ENCODE data around the gene PCDHB3.
"Not testable (repeated sequence)": the region's sequence is repeated elsewhere in the genome, so short reads cannot be mapped to it uniquely, and the experiment has no call there.

The PCDHB3 gene

DNA sequence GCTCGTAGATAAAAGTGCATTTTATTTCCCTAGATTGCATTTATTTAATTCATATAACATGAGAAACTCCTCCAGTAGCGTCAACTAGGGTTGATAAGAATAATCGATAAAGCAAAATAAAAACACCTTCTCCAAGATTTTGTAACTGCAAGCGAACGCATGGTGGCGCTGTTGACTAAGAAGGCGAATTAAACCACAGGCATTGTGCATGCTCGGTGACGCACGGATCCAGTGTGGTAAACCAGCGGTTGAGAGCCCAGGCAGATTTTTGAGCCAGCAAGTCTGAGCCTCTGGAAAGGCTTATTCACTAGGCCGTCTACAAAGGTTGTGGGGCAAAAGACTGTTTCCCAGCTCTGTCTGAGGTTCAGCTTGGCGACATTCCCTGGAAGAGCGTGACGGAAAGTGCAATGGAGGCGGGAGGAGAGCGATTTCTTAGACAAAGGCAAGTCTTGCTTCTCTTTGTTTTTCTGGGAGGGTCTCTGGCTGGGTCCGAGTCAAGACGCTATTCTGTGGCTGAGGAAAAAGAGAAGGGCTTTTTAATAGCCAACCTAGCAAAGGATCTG, at the start of gene PCDHB3:
TSS of gene PCDHB3 (plus strand) at position 231 of the 563 bp plus-strand sequence. CDS start at position 408, 177 bp downstream.
- Histone ChIP-seq H3K4me3 (ENCODE audit: low read length) (peak within 1 kb of the TSS; percentile 45; the same call in 1 of the 2 replicates), H3K27me3 (ENCODE audit: insufficient read depth, low read length) (no peaks in the 10 kb centered on the region), H3K9ac (ENCODE audit: low read depth, low read length) (peak within 1 kb of the TSS; percentile 50; the same call in 1 of the 2 replicates), H3K36me3 (ENCODE audit: insufficient read depth, low read depth, low read length) (peaks cover 11% of the 10 kb centered on the region; the same call in 1 of the 2 replicates), H3K27ac (ENCODE audit: low read length) (no peak within 1 kb of the TSS), H3K4me1 (ENCODE audit: insufficient read depth, low read length) (no peaks in the 10 kb centered on the region), H3K9me3 (ENCODE audit: insufficient read depth, low read depth, low read length) (peaks cover 28% of the 10 kb centered on the region)

DNA sequence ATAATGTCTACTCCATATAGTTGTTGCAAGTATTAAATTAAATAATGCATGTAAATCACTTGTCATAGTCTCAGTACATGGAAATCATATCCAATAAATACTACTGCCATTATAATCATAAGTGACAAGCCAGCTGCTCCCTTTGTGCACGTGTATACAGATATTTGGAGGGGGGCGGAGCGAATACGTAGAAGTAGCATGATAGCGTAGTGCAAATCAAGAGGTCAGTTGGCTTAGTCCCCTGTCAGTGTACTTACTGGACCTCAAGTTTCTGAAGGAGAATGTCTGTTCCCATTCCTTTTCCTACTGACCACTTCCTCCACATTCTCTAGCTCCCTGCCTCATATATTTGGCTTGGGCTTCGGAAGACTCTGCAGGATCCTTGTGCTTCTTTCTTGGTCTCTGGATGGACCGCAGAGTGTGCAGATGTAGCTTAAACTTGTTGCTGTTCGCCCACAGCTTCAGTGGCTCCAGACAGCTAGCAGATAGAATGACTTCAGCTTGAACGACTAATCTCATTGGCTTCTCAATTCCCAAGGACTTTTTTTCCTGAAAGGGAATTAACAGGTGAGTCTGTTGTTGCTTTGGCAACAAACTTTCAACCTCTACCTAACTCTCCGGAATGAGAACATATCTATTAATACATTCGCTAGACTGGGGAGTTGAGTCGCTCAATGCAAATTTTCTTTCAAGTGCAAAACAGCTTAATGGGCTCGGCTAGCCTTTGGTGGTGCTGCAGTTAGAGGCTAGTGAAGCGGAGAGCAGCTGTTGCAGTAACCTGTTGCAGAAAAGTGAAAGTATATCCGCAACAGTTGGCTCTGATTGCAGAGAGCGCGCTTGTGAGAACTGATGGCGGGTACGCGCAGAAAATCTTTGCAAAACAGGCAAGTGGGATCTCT, 49.4 kb upstream of the PCDHB3 start, which contains the start of gene PCDHB1:
TSS of gene PCDHB1 (plus strand) at position 753 of the 899 bp plus-strand sequence. CDS start at position 850, 97 bp downstream.
- H3K4me1 ChIP-seq (ENCODE audit: insufficient read depth, low read length): no peaks in the 10 kb centered on the region
- no peaks in the 10 kb centered on the region for H3K36me3 ChIP-seq (ENCODE audit: insufficient read depth, low read depth, low read length)
- no peak within 1 kb of the TSS for H3K27ac ChIP-seq (ENCODE audit: low read length)
- H3K27me3 ChIP-seq (ENCODE audit: insufficient read depth, low read length): peaks cover 44% of the 10 kb centered on the region
- H3K4me3 ChIP-seq (ENCODE audit: low read length): peak within 1 kb of the TSS; percentile 71
- no peak within 1 kb of the TSS for H3K9ac ChIP-seq (ENCODE audit: low read depth, low read length)
- peaks cover 12% of the 10 kb centered on the region; the same call in 1 of the 2 replicates for H3K9me3 ChIP-seq (ENCODE audit: insufficient read depth, low read depth, low read length)

DNA sequence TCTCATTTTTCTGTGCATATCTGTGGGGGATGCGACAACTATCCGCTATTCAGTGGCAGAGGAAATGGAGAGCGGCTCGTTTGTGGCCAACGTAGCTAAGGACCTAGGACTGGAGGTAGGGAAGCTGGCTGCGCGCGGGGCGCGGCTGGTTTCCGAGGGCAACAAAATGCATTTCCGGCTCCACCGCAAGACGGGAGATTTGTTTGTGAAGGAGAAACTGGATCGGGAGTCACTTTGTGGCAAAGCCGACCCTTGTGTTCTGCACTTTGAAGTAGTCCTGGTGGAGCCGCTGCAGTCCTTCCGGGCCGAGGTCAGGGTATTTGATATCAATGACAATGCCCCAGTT, 48.8 kb upstream of the PCDHB3 start:
- H3K4me1 ChIP-seq (ENCODE audit: insufficient read depth, low read length): no peaks in the 10 kb centered on the region
- H3K27me3 ChIP-seq (ENCODE audit: insufficient read depth, low read length): peaks cover 44% of the 10 kb centered on the region
- H3K4me3 ChIP-seq (ENCODE audit: low read length): peak overlapping the region; percentile 71
- peaks cover 12% of the 10 kb centered on the region; the same call in 1 of the 2 replicates for H3K9me3 ChIP-seq (ENCODE audit: insufficient read depth, low read depth, low read length)
- no peaks in the 10 kb centered on the region for H3K36me3 ChIP-seq (ENCODE audit: insufficient read depth, low read depth, low read length)
- no peak overlapping the region for H3K27ac ChIP-seq (ENCODE audit: low read length)
- no peak overlapping the region for H3K9ac ChIP-seq (ENCODE audit: low read depth, low read length)

DNA sequence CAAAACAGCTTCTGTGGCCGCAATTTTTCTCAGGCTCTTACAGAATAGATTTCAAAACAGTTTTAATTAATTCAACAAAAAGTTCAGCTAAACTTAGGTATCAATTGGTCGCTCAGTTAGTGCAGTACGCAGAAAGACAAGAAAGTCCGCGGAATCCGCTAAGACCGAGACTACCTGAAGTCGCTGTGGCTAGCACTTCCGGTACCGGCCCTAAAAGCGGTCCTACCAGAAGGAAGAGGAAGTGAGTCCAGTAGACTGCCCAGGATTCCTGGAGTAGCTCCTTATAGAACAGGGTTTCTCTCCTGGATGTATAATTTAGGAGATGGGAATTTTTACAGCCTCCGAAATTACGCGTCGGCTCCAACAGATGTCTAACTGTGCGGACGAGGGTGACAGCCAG, 22.4 kb upstream of the PCDHB3 start:
- H3K36me3 ChIP-seq (ENCODE audit: insufficient read depth, low read depth, low read length): no peaks in the 10 kb centered on the region
- H3K27me3 ChIP-seq (ENCODE audit: insufficient read depth, low read length): no peaks in the 10 kb centered on the region
- H3K9ac ChIP-seq (ENCODE audit: low read depth, low read length): no peak overlapping the region
- peaks cover 10% of the 10 kb centered on the region; the same call in 1 of the 2 replicates for H3K9me3 ChIP-seq (ENCODE audit: insufficient read depth, low read depth, low read length)
- no peaks in the 10 kb centered on the region for H3K4me1 ChIP-seq (ENCODE audit: insufficient read depth, low read length)
- H3K4me3 ChIP-seq (ENCODE audit: low read length): no peak overlapping the region
- H3K27ac ChIP-seq (ENCODE audit: low read length): no peak overlapping the region

DNA sequence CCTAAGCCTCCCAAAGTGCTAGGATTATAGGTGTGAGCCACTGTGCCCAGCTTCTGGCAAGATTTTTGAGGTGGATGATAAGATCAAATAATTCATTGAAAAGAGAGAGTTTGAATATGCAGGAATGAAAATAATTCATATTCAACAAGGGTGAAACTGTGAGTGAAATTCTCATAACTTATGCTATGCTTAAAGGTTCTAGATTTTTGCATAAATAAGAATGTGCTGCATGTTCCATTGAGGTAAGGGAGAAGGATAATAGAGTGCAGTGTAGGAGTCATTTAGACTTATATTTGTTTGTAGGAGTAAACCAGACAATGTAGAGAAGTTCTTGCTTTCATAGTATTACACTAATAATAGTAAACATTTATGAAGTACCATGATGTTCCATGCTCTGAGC, 18.0 kb upstream of the PCDHB3 start:
- no peaks in the 10 kb centered on the region for H3K27me3 ChIP-seq (ENCODE audit: insufficient read depth, low read length)
- no peak overlapping the region for H3K4me3 ChIP-seq (ENCODE audit: low read length)
- H3K4me1 ChIP-seq (ENCODE audit: insufficient read depth, low read length): no peaks in the 10 kb centered on the region
- no peak overlapping the region for H3K27ac ChIP-seq (ENCODE audit: low read length)
- H3K9ac ChIP-seq (ENCODE audit: low read depth, low read length): no peak overlapping the region
- peaks cover 14% of the 10 kb centered on the region; the same call in 1 of the 2 replicates for H3K9me3 ChIP-seq (ENCODE audit: insufficient read depth, low read depth, low read length)
- H3K36me3 ChIP-seq (ENCODE audit: insufficient read depth, low read depth, low read length): no peaks in the 10 kb centered on the region

DNA sequence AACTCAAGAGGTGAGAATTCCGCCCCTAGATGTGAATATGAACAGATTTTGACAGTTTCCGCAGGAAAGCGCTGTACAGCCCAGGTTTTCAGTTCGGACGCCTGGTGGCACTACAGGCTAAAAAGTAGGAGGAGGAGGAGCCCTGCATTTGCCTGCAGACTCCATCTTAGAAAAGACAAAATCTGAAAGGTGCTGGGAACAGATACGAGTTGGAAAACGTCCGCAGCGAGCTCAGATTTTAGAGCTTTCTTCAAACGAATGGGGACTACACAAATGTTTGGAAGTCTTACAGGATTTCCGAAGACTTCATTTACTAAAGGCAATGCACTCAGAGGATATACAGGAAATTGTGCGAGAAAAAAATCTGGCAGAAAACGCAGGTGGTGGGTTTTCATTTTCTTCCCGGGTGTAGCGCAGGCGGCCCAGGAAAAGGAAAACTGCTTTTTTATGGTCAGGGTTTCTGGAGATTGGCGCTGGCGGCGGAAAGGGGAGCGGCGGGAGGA, 15.7 kb upstream of the PCDHB3 start:
- no peak overlapping the region for H3K27ac ChIP-seq (ENCODE audit: low read length)
- H3K4me3 ChIP-seq (ENCODE audit: low read length): peak overlapping the region; percentile 29
- H3K36me3 ChIP-seq (ENCODE audit: insufficient read depth, low read depth, low read length): no peaks in the 10 kb centered on the region
- no peaks in the 10 kb centered on the region for H3K27me3 ChIP-seq (ENCODE audit: insufficient read depth, low read length)
- H3K9ac ChIP-seq (ENCODE audit: low read depth, low read length): 0 out of 2 replicates have a peak overlapping the region, but pooled peaks have one; percentile 17
- H3K9me3 ChIP-seq (ENCODE audit: insufficient read depth, low read depth, low read length): peaks cover 10% of the 10 kb centered on the region; the same call in 1 of the 2 replicates
- no peaks in the 10 kb centered on the region for H3K4me1 ChIP-seq (ENCODE audit: insufficient read depth, low read length)

DNA sequence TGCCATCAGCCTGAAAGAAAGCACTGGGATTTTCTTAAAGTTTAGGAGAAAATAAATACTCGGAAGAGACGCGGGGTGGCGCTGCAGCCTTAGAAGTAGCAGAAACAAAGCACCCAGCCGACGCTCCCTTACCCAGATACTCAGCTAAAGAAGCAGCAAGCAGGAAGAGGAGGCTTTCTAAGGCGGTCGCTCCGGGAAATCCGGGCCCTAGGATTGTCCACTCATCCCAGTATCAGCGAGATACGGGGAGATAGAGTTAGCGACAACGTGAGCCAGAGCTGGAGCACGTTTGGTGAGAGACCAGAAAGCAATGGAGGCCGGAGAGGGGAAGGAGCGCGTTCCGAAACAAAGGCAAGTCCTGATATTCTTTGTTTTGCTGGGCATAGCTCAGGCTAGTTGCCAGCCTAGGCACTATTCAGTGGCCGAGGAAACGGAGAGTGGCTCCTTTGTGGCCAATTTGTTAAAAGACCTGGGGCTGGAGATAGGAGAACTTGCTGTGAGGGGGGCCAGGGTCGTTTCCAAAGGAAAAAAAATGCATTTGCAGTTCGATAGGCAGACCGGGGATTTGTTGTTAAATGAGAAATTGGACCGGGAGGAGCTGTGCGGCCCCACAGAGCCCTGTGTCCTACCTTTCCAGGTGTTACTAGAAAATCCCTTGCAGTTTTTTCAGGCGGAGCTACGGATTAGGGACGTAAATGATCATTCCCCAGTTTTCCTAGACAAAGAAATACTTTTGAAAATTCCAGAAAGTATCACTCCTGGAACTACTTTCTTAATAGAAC, 5.6 kb upstream of the PCDHB3 start, which contains the start of gene PCDHB2:
TSS of gene PCDHB2 (plus strand) at position 135 of the 782 bp plus-strand sequence. CDS start at position 311, 176 bp downstream.
- Histone ChIP-seq H3K27ac (ENCODE audit: low read length) (peak within 1 kb of the TSS; percentile 46), H3K4me1 (ENCODE audit: insufficient read depth, low read length) (no peaks in the 10 kb centered on the region), H3K36me3 (ENCODE audit: insufficient read depth, low read depth, low read length) (no peaks in the 10 kb centered on the region; the same call in 1 of the 2 replicates), H3K9me3 (ENCODE audit: insufficient read depth, low read depth, low read length) (peaks cover 7% of the 10 kb centered on the region; the same call in 1 of the 2 replicates), H3K4me3 (ENCODE audit: low read length) (peak within 1 kb of the TSS; percentile 86), H3K27me3 (ENCODE audit: insufficient read depth, low read length) (no peaks in the 10 kb centered on the region), H3K9ac (ENCODE audit: low read depth, low read length) (peak within 1 kb of the TSS; percentile 91)

DNA sequence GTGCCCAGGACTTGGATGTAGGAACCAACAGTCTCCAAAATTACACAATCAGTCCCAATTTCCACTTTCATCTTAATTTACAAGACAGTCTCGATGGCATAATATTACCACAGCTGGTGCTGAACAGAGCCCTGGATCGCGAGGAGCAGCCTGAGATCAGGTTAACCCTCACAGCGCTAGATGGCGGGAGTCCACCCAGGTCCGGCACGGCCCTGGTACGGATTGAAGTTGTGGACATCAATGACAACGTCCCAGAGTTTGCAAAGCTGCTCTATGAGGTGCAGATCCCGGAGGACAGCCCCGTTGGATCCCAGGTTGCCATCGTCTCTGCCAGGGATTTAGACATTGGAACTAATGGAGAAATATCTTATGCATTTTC, 5.0 kb upstream of the PCDHB3 start:
- Histone ChIP-seq H3K4me3 (ENCODE audit: low read length) (peak overlapping the region; percentile 86), H3K4me1 (ENCODE audit: insufficient read depth, low read length) (no peaks in the 10 kb centered on the region), H3K9ac (ENCODE audit: low read depth, low read length) (peak overlapping the region; percentile 91), H3K9me3 (ENCODE audit: insufficient read depth, low read depth, low read length) (peaks cover 12% of the 10 kb centered on the region; the same call in 1 of the 2 replicates), H3K27me3 (ENCODE audit: insufficient read depth, low read length) (no peaks in the 10 kb centered on the region), H3K36me3 (ENCODE audit: insufficient read depth, low read depth, low read length) (no peaks in the 10 kb centered on the region; the same call in 1 of the 2 replicates), H3K27ac (ENCODE audit: low read length) (no peak overlapping the region)

DNA sequence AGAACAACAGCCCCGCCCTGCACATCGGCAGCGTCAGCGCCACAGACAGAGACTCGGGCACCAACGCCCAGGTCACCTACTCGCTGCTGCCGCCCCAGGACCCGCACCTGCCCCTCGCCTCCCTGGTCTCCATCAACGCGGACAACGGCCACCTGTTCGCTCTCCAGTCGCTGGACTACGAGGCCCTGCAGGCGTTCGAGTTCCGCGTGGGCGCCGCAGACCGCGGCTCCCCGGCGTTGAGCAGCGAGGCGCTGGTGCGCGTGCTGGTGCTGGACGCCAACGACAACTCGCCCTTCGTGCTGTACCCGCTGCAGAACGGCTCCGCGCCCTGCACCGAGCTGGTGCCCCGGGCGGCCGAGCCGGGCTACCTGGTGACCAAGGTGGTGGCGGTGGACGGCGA, 4.1 kb upstream of the PCDHB3 start:
- not testable (repeated sequence) for H3K36me3 ChIP-seq (ENCODE audit: insufficient read depth, low read depth, low read length); H3K27me3 ChIP-seq (ENCODE audit: insufficient read depth, low read length); H3K9ac ChIP-seq (ENCODE audit: low read depth, low read length); H3K4me3 ChIP-seq (ENCODE audit: low read length); H3K27ac ChIP-seq (ENCODE audit: low read length); H3K4me1 ChIP-seq (ENCODE audit: insufficient read depth, low read length)
- peaks cover 20% of the 10 kb centered on the region for H3K9me3 ChIP-seq (ENCODE audit: insufficient read depth, low read depth, low read length)

DNA sequence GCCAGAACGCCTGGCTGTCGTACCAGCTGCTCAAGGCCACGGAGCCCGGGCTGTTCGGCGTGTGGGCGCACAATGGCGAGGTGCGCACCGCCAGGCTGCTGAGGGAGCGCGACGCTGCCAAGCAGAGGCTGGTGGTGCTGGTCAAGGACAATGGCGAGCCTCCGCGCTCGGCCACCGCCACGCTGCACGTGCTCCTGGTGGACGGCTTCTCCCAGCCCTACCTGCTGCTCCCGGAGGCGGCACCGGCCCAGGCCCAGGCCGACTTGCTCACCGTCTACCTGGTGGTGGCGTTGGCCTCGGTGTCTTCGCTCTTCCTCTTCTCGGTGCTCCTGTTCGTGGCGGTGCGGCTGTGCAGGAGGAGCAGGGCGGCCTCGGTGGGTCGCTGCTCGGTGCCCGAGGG, 3.7 kb upstream of the PCDHB3 start:
- not testable (repeated sequence) for H3K36me3 ChIP-seq (ENCODE audit: insufficient read depth, low read depth, low read length); H3K4me1 ChIP-seq (ENCODE audit: insufficient read depth, low read length); H3K27me3 ChIP-seq (ENCODE audit: insufficient read depth, low read length); H3K27ac ChIP-seq (ENCODE audit: low read length); H3K4me3 ChIP-seq (ENCODE audit: low read length); H3K9ac ChIP-seq (ENCODE audit: low read depth, low read length)
- peaks cover 24% of the 10 kb centered on the region for H3K9me3 ChIP-seq (ENCODE audit: insufficient read depth, low read depth, low read length)

DNA sequence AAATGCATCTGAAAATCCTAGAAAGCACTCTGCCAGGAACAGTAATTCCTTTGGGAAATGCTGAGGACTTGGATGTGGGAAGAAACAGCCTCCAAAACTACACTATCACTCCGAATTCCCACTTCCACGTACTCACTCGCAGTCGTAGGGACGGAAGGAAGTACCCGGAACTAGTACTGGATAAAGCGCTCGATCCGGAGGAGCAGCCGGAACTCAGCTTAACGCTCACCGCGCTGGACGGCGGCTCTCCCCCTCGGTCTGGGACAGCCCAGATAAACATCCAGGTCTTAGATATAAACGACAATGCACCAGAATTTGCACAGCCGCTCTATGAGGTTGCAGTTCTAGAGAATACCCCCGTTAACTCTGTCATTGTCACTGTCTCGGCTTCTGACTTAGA, 786 bp downstream of the PCDHB3 start:
- peaks cover 27% of the 10 kb centered on the region for H3K9me3 ChIP-seq (ENCODE audit: insufficient read depth, low read depth, low read length)

More for the DNA sequence above, 786 bp downstream of the PCDHB3 start:
- H3K4me3 ChIP-seq (ENCODE audit: low read length): peak overlapping the region; percentile 45; the same call in 1 of the 2 replicates
- H3K36me3 ChIP-seq (ENCODE audit: insufficient read depth, low read depth, low read length): peaks cover 11% of the 10 kb centered on the region; the same call in 1 of the 2 replicates
- no peaks in the 10 kb centered on the region for H3K4me1 ChIP-seq (ENCODE audit: insufficient read depth, low read length)
- no peak overlapping the region for H3K27ac ChIP-seq (ENCODE audit: low read length)
- H3K9ac ChIP-seq (ENCODE audit: low read depth, low read length): no peak overlapping the region; the same call in 1 of the 2 replicates
- H3K27me3 ChIP-seq (ENCODE audit: insufficient read depth, low read length): no peaks in the 10 kb centered on the region

Measured in iPS-20b (cell line).